KMS-11 (cell line): ENCODE data around the gene VPS11.
"Not testable (repeated sequence)": the region's sequence is repeated elsewhere in the genome, so short reads cannot be mapped to it uniquely, and the experiment has no call there.

ENCODE experiments used
- H2AFZ ChIP-seq: fragments of 200-600 bp; sonication (generic); 2 replicates; pipeline ENCODE4 v1.6.1; 2016; ENCODE audit warnings: antibody characterized with exemption, mixed run types, low read depth
- H3K27ac ChIP-seq: fragments of 200-600 bp; sonication (generic); 2 replicates; pipeline ENCODE4 v1.6.1; 2016; ENCODE audit warnings: mild to moderate bottlenecking, mixed run types
- H3K27me3 ChIP-seq: fragments of 200-600 bp; sonication (generic); 2 replicates; pipeline ENCODE4 v1.6.1; 2017; ENCODE audit warnings: mild to moderate bottlenecking, low read depth, mixed run types, moderate library complexity; ENCODE audit not compliant: insufficient read depth
- H3K36me3 ChIP-seq: fragments of 200-600 bp; sonication (generic); 2 replicates; pipeline ENCODE4 v1.6.1; 2017; ENCODE audit warnings: mild to moderate bottlenecking, mixed run types; ENCODE audit not compliant: insufficient read depth
- H3K4me1 ChIP-seq: fragments of 200-600 bp; sonication (generic); 2 replicates; pipeline ENCODE4 v1.6.1; 2016; ENCODE audit warnings: mild to moderate bottlenecking, low read depth, mixed run types; ENCODE audit not compliant: poor library complexity, severe bottlenecking
- H3K4me2 ChIP-seq: fragments of 200-600 bp; sonication (generic); 2 replicates; pipeline ENCODE4 v1.7.0; 2016; ENCODE audit warnings: mild to moderate bottlenecking, mixed run types
- H3K4me3 ChIP-seq: fragments of 200-600 bp; sonication (generic); IDR thresholded peaks from 2 replicates; pipeline ENCODE4 v1.6.1; 2017; ENCODE audit warnings: low read depth, low read length, mixed read lengths; ENCODE audit not compliant: insufficient read depth
- H3K79me2 ChIP-seq: fragments of 200-600 bp; sonication (generic); 2 replicates; pipeline ENCODE4 v1.6.1; 2016; ENCODE audit warnings: low read depth, mixed run types; ENCODE audit not compliant: insufficient read depth
- H3K9ac ChIP-seq: fragments of 200-600 bp; sonication (generic); 2 replicates; pipeline ENCODE4 v1.6.1; 2016; ENCODE audit warnings: mild to moderate bottlenecking, mixed run types
- H4K20me1 ChIP-seq: fragments of 200-600 bp; sonication (generic); 2 replicates; pipeline ENCODE4 v1.6.1; 2016; ENCODE audit warnings: mild to moderate bottlenecking, mixed run types; ENCODE audit not compliant: insufficient read depth
- TF ChIP-seq, protein P1 (sequence below): fragments of 200-600 bp; sonication (generic); conservative IDR thresholded peaks from 2 replicates; pipeline ENCODE4 v1.6.1; 2017; ENCODE audit warnings: low read depth, mild to moderate bottlenecking, antibody characterized with exemption, low read length, moderate library complexity, mixed read lengths

The VPS11 gene

DNA sequence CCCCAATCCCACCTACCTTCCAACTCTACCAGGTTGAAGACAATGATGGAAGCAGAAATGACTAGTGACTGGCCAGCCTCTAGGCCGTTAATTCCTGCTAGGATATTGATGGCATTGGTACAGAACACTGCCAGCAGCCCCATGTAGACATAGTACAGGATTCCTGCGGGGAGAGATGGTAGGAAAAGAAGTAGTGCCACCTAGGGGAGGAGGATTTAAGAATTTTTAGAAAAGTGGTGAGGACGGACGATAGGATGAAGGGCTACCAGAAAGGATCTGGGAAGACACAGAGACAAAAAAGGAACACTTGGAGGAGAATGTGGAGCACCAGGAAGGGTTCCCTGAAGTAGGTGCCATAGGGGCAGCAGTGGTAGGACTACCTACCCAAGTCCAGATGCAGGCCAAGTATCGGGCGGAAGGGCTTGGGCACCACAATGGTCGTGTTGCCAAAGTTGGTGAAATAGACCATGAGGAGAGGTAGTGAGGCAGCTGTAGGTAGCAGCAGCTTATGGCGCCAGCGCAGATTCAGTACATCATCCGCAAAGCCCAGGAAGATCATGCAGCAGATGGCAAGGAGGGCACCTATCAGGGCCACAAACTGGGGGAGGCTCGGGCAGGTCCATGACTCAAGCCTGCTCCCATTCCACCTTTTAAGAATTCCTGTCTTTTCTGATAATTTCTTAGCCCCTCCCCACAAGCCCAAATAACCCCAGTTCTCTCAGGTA, 32.8 kb downstream of the VPS11 start:
- no peaks in the 10 kb centered on the region for H4K20me1 ChIP-seq
- H2AFZ ChIP-seq, result no peak overlapping the region; the same call in 1 of the 2 replicates
- H3K27me3 ChIP-seq, result no peaks in the 10 kb centered on the region
- H3K4me2 ChIP-seq, result peak overlapping the region; percentile 94
- peaks cover 36% of the 10 kb centered on the region for H3K4me1 ChIP-seq
- no peaks in the 10 kb centered on the region for H3K36me3 ChIP-seq
- peaks cover 21% of the 10 kb centered on the region; the same call in 1 of the 2 replicates for H3K79me2 ChIP-seq
- H3K4me3 ChIP-seq, result no peak overlapping the region
- H3K9ac ChIP-seq, result peak overlapping the region; percentile 92; the same call in 1 of the 2 replicates
- TF ChIP-seq, protein P1, sequence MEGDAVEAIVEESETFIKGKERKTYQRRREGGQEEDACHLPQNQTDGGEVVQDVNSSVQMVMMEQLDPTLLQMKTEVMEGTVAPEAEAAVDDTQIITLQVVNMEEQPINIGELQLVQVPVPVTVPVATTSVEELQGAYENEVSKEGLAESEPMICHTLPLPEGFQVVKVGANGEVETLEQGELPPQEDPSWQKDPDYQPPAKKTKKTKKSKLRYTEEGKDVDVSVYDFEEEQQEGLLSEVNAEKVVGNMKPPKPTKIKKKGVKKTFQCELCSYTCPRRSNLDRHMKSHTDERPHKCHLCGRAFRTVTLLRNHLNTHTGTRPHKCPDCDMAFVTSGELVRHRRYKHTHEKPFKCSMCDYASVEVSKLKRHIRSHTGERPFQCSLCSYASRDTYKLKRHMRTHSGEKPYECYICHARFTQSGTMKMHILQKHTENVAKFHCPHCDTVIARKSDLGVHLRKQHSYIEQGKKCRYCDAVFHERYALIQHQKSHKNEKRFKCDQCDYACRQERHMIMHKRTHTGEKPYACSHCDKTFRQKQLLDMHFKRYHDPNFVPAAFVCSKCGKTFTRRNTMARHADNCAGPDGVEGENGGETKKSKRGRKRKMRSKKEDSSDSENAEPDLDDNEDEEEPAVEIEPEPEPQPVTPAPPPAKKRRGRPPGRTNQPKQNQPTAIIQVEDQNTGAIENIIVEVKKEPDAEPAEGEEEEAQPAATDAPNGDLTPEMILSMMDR, result peak; percentile 37; the same call in 1 of the 2 replicates
- no peak overlapping the region; the same call in 1 of the 2 replicates for H3K27ac ChIP-seq

DNA sequence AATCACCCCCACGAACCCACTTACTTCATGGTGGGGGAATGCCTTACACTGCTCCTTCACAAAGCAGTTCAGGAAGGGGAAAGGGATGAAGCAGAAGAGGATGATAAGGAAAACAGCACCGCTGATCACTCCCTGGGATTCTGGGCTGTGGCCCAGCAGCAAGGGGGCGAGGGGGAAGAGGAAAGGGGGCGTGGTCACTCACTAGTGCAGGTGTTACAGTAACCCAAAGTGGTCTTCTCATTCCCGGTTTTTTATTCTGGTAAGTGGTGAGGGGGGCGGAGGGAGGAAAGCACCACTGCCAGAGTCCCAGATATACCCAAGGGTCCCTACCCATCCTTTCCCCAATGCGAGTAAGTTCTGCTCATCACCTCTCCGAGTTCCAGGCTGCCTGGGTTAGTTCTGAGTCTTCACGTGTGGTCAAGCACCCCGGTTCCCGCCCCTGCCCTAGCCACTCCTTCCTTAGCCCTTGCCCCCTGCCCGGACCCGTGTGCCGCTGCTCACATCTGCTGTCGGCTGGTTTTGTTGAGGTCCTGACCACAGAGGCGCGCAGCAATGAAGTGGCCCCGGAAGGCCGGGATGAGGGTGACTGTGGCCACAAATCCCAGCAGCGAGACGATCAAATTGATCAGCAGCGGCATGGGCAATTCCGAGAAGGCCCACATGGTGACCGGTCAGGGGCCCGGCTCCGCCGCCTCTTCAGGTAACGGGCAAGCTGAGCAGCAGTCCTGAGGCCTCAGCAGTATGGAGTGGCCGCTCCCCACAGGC, 33.6 kb downstream of the VPS11 start:
- Histone ChIP-seq H3K79me2 (peaks cover 21% of the 10 kb centered on the region; the same call in 1 of the 2 replicates), H3K9ac (peak overlapping the region; percentile 92), H2AFZ (peak overlapping the region; percentile 73), H3K27me3 (no peaks in the 10 kb centered on the region), H3K4me2 (peak overlapping the region; percentile 94), H3K27ac (peak overlapping the region; percentile 94), H4K20me1 (no peaks in the 10 kb centered on the region), H3K36me3 (no peaks in the 10 kb centered on the region), H3K4me1 (peaks cover 38% of the 10 kb centered on the region), H3K4me3 (no peak overlapping the region)
- TF ChIP-seq, protein P1, result no peak

DNA sequence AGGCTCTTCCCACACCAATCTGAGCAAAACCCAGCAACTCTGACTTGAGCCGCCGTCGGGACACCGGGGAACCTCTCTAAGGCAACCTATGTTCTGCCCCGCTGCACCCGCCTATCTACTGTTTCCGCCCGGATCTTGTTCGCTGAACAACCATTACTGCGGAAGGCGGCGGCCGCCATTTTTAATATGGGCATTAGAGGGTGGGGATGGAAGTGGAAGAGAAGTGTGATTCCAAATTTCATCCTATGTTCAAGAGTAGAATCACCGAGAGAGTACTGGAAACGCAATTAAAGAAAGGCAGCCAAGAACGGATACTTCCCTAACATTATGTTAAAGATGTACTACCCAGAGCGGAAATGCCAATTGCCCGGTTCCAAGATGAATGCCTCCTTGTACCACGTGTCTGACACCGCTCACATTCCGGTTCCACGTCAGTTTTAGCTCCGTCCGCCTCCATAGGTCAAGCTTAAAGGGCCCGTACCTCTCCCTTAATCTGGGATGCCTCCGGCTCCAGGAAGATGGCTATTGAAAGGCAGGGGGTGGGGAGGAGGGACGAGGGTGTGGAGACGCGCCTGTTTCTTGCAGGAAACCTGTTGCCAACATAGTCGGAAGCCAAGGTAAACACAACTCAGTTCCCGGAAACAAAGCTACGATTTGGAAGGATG, 34.3 kb downstream of the VPS11 start, which contains the start of gene DPAGT1:
DPAGT1 (minus strand) TSS at position 95 of the 665 bp plus-strand sequence. CDS start 198 bp downstream, outside the sequence.
- peaks cover 40% of the 10 kb centered on the region for H3K4me1 ChIP-seq

DNA sequence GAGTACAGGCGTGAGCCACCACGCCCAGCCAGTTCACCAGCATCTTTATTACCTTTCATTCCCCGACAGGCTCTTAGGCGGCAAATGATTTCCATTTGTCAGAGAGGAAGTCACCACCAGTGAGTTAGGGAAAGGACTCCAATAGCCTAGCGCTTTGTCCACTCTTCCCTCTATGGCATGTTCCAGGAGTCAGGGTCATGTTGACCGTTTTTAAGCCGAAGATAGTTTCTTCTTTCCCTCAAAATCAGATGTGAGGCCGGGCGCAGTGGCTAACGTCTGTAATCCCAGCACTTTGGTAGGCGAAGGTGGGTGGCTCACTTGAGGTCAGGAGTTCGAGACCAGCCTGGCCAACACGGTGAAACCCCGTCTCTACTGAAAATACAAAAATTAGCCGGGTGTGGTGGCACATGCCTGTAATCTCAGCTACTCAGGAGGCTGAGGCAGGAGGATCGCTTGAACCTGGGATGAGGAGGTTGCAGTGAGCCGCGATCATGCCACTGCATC, 35.6 kb downstream of the VPS11 start:
- not testable (repeated sequence) for H3K27me3 ChIP-seq, H3K36me3 ChIP-seq, H3K4me3 ChIP-seq, H2AFZ ChIP-seq, H4K20me1 ChIP-seq
- H3K9ac ChIP-seq, result peak overlapping the region; percentile 92; the same call in 1 of the 2 replicates
- peaks cover 40% of the 10 kb centered on the region for H3K4me1 ChIP-seq
- H3K27ac ChIP-seq, result peak overlapping the region; percentile 94
- H3K79me2 ChIP-seq, result peaks cover 22% of the 10 kb centered on the region
- peak overlapping the region; percentile 94; the same call in 1 of the 2 replicates for H3K4me2 ChIP-seq

More for the DNA sequence above, 34.3 kb downstream of the VPS11 start, which contains the start of gene DPAGT1:
- H3K9ac ChIP-seq, result peak within 1 kb of the TSS; percentile 92
- H3K27me3 ChIP-seq, result no peaks in the 10 kb centered on the region
- TF ChIP-seq, protein P1, result no peak
- H3K79me2 ChIP-seq, result peaks cover 21% of the 10 kb centered on the region; the same call in 1 of the 2 replicates
- H4K20me1 ChIP-seq, result no peaks in the 10 kb centered on the region
- H3K36me3 ChIP-seq, result no peaks in the 10 kb centered on the region
- peak within 1 kb of the TSS; percentile 94 for H3K4me2 ChIP-seq
- H2AFZ ChIP-seq, result peak within 1 kb of the TSS; percentile 73
- H3K27ac ChIP-seq, result peak within 1 kb of the TSS; percentile 94
- H3K4me3 ChIP-seq, result no peak within 1 kb of the TSS
